Astrocyte (in vitro differentiated cells and primary cell): ENCODE data around the gene AKAP13.

ENCODE experiments used
- EZH2 ChIP-seq: IDR thresholded peaks from 2 replicates; pipeline ENCODE4 v1.6.1; 2012; ENCODE audit warnings: mild to moderate bottlenecking, low read length, inconsistent platforms; ENCODE audit not compliant: insufficient read depth
- TF ChIP-seq, protein P1 (sequence below): IDR thresholded peaks from 2 replicates; pipeline ENCODE4 v1.5.1; 2011; ENCODE audit warnings: low read depth, mild to moderate bottlenecking, inconsistent platforms, low read length, moderate library complexity; ENCODE audit not compliant: insufficient read depth

DNA sequence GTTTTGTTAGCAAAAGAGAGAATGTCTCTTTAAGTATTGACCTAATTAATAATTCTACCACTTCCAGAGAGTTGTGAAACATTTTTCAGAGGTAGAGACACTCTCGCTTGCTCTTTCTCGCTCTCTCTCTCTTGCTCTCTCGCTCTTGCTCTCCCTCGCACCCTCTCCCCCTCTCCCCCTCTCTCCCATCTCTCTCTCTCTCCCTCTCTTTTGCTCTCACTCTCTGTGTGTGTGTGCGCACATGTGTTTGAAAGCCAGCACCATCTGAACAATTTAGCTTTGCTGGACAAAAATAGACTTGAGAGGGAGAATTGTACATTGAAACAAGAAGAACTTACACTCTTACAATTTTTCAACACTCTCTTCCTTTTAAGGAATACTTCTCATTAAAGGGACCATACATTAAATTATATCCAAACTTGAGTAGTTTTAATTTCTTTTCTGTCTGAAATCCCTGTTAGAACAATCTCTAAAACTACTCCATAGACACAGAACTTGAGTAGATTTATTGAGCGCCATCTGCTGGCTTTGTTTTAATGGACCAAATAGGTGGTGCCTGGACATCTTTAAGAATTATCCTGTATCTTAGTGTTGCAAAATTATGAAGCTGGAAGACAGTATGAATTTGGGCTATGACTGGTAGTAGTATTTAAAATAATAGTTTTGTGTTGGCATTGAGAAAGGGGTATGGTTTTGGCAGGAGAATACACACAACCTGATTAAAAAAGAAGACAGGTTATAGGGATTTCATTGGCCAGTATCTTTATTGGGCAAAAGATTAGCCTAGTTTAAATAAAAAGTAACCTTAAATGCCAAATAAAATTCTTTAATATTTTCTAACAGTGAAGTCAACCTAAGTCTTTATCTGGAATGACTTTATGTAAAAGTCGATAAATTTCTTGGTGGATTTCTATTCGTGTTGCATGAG lies 124.6 kb downstream of the AKAP13 start:
- TF ChIP-seq, protein P1, sequence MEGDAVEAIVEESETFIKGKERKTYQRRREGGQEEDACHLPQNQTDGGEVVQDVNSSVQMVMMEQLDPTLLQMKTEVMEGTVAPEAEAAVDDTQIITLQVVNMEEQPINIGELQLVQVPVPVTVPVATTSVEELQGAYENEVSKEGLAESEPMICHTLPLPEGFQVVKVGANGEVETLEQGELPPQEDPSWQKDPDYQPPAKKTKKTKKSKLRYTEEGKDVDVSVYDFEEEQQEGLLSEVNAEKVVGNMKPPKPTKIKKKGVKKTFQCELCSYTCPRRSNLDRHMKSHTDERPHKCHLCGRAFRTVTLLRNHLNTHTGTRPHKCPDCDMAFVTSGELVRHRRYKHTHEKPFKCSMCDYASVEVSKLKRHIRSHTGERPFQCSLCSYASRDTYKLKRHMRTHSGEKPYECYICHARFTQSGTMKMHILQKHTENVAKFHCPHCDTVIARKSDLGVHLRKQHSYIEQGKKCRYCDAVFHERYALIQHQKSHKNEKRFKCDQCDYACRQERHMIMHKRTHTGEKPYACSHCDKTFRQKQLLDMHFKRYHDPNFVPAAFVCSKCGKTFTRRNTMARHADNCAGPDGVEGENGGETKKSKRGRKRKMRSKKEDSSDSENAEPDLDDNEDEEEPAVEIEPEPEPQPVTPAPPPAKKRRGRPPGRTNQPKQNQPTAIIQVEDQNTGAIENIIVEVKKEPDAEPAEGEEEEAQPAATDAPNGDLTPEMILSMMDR: peak; percentile 71
- no peak for TF ChIP-seq EZH2
